ENCODE measurements around the gene GSG1L.

GRCh38 chr16:27924411-27925118 is 138.9 kb downstream of the GSG1L start:
- TF ChIP-seq CTCF (optimal IDR thresholded peaks at IDR 0.05 in 1 of 3, IDR thresholded peaks at IDR 0.05 in 1 of 3, conservative IDR thresholded peaks at IDR 0.05 in 1 of 3; ENCODE audit: extremely low read depth in 1 of 3, insufficient read depth in 2 of 3, low read length in 3 of 3) (no peak), EZH2 (IDR thresholded peaks at IDR 0.05; ENCODE audit: low read length) (no peak)

Data from keratinocyte (primary cell).